ENCODE measurements around the gene C12orf43.

The C12orf43 gene

DNA sequence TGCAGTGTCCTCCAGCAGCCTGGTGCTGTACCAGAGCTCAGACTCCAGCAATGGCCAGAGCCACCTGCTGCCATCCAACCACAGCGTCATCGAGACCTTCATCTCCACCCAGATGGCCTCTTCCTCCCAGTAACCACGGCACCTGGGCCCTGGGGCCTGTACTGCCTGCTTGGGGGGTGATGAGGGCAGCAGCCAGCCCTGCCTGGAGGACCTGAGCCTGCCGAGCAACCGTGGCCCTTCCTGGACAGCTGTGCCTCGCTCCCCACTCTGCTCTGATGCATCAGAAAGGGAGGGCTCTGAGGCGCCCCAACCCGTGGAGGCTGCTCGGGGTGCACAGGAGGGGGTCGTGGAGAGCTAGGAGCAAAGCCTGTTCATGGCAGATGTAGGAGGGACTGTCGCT, 15.2 kb downstream of the C12orf43 start:
- Histone ChIP-seq H3K79me1 (ENCODE audit: low read depth, low read length) (no peaks in the 10 kb centered on the region), H2BK5ac (ENCODE audit: low read length) (no peak overlapping the region), H3K23ac (ENCODE audit: low read depth, low read length, poor library complexity) (peak overlapping the region; percentile 57), H4K91ac (ENCODE audit: low read depth, low read length, poor library complexity) (no peak overlapping the region), H2BK120ac (ENCODE audit: low read depth, low read length) (no peak overlapping the region), H3K4me2 (ENCODE audit: insufficient read depth, low read length, poor library complexity, severe bottlenecking) (no peak overlapping the region), H3K4me3 (ENCODE audit: low read length in 2 of 2) (no peak overlapping the region), H3K27ac (replicated peaks; ENCODE audit: low read length) (no peak overlapping the region), H2AFZ (ENCODE audit: low read length) (no peak overlapping the region), H3K14ac (ENCODE audit: low read length) (no peak overlapping the region), H3K18ac (ENCODE audit: low read length) (peak overlapping the region; percentile 53), H3K9ac (ENCODE audit: low read depth, low read length, poor library complexity) (peak overlapping the region; percentile 65), H2BK15ac (ENCODE audit: low read length) (no peak overlapping the region), H2AK5ac (ENCODE audit: low read depth, low read length) (no peak overlapping the region), H3K36me3 (replicated peaks in 1 of 2; ENCODE audit: control insufficient read depth in 2 of 2, insufficient read depth in 2 of 2, low read length in 2 of 2) (peaks cover 18 to 41% of the 10 kb centered on the region in 2 donors), H3K4me1 (ENCODE audit: control insufficient read depth in 2 of 2, insufficient read depth in 1 of 2, low read depth in 1 of 2, low read length in 2 of 2) (no peaks in the 10 kb centered on the region), H4K8ac (ENCODE audit: low read depth, low read length) (no peak overlapping the region), H3K9me3 (replicated peaks in 1 of 2; ENCODE audit: control insufficient read depth in 2 of 2, insufficient read depth in 1 of 2, low read depth in 1 of 2, low read length in 2 of 2) (peaks cover 0 to under 1% of the 10 kb centered on the region in 2 donors), H3K27me3 (ENCODE audit: control insufficient read depth in 3 of 3, insufficient read depth in 3 of 3, low read depth in 1 of 3, low read length in 3 of 3) (no peaks in the 10 kb centered on the region), H3K4ac (ENCODE audit: low read length) (no peak overlapping the region), H2BK12ac (ENCODE audit: low read length) (no peak overlapping the region)
- DNase-seq (ENCODE audit: low spot score), result no peak
- WGBS, 2 donors (ENCODE audit: extremely low coverage in 2 of 2, insufficient read length in 2 of 2, insufficient replicate concordance in 1 of 2), result no CpG with 5 or more reads among the region's 11 CpGs

DNA sequence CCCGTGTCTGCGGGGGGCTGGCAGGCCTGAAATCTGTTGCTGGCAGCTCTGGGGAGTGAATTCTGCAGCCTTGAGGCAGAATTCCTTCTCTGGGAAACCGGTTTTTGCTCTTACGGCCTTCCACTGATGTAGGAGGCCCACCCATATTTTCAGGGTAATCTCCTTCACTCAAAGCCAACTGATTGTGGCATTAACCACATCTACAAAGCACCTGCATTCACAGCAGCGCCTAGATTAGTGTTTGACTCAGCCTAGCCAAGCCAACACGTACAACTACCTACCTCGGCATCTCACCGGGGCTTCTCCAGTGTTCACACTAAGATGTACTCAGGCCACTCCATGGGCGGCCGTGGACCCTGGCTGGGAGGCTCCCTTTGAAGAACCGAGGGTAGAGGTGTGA, 15.8 kb downstream of the C12orf43 start:
- no peak overlapping the region for H3K4ac ChIP-seq (ENCODE audit: low read length)
- H3K9me3 ChIP-seq (replicated peaks in 1 of 2; ENCODE audit: control insufficient read depth in 2 of 2, insufficient read depth in 1 of 2, low read depth in 1 of 2, low read length in 2 of 2), result peaks cover 0 to 2% of the 10 kb centered on the region in 2 donors
- no peak overlapping the region for H3K9ac ChIP-seq (ENCODE audit: low read depth, low read length, poor library complexity)
- no peak overlapping the region for H3K4me2 ChIP-seq (ENCODE audit: insufficient read depth, low read length, poor library complexity, severe bottlenecking)
- no peak overlapping the region for H3K23ac ChIP-seq (ENCODE audit: low read depth, low read length, poor library complexity)
- no peaks in the 10 kb centered on the region for H3K27me3 ChIP-seq (ENCODE audit: control insufficient read depth in 3 of 3, insufficient read depth in 3 of 3, low read depth in 1 of 3, low read length in 3 of 3)
- no peak overlapping the region for H4K8ac ChIP-seq (ENCODE audit: low read depth, low read length)
- no peak overlapping the region for H3K4me3 ChIP-seq (ENCODE audit: low read length in 2 of 2)
- H2BK15ac ChIP-seq (ENCODE audit: low read length), result no peak overlapping the region
- no peak overlapping the region for H2AFZ ChIP-seq (ENCODE audit: low read length)
- WGBS, 2 donors (ENCODE audit: extremely low coverage in 2 of 2, insufficient read length in 2 of 2, insufficient replicate concordance in 1 of 2), result no CpG with 5 or more reads among the region's 11 CpGs
- no peak overlapping the region for H3K14ac ChIP-seq (ENCODE audit: low read length)
- H3K4me1 ChIP-seq (ENCODE audit: control insufficient read depth in 2 of 2, insufficient read depth in 1 of 2, low read depth in 1 of 2, low read length in 2 of 2), result no peaks in the 10 kb centered on the region
- no peak overlapping the region for H4K91ac ChIP-seq (ENCODE audit: low read depth, low read length, poor library complexity)
- no peaks in the 10 kb centered on the region for H3K79me1 ChIP-seq (ENCODE audit: low read depth, low read length)
- DNase-seq (ENCODE audit: low spot score), result no peak
- peaks cover 16 to 35% of the 10 kb centered on the region in 2 donors for H3K36me3 ChIP-seq (replicated peaks in 1 of 2; ENCODE audit: control insufficient read depth in 2 of 2, insufficient read depth in 2 of 2, low read length in 2 of 2)
- H3K27ac ChIP-seq (replicated peaks; ENCODE audit: low read length), result no peak overlapping the region
- no peak overlapping the region for H3K18ac ChIP-seq (ENCODE audit: low read length)
- no peak overlapping the region for H2BK5ac ChIP-seq (ENCODE audit: low read length)
- H2AK5ac ChIP-seq (ENCODE audit: low read depth, low read length), result no peak overlapping the region
- no peak overlapping the region for H2BK12ac ChIP-seq (ENCODE audit: low read length)
- H2BK120ac ChIP-seq (ENCODE audit: low read depth, low read length), result no peak overlapping the region

DNA sequence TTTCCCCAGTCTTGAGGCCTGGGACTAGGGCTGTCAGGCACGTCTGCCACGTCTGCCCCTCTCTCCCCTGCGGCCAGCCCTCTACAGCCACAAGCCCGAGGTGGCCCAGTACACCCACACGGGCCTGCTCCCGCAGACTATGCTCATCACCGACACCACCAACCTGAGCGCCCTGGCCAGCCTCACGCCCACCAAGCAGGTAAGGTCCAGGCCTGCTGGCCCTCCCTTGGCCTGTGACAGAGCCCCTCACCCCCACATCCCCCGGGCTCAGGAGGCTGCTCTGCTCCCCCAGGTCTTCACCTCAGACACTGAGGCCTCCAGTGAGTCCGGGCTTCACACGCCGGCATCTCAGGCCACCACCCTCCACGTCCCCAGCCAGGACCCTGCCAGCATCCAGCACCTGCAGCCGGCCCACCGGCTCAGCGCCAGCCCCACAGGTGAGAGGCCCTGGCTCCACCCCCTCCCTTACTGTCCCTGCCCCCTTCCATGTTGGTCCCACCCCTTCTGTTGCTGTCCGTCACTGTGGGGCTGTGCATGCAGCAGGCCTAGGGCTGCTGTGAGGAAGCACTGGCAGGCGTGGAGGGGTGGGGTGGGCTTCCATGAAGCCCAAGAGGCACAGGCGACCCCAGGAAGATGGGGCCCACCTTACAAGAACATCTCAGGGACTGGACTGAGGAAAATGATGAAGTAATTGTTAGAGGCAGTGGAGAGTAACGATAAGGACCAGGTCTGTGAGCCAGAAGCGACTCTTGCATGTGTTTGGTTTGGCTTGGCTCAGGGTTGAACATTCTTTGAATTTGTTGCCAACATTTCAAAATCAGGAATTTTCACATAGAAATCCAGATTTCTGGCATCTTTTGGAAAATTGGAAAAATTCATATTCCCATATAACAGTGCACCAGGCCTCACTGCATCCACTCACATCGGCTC, 16.8 kb downstream of the C12orf43 start:
- no peak overlapping the region for H2BK5ac ChIP-seq (ENCODE audit: low read length)
- no CpG with 5 or more reads among the region's 23 CpGs for WGBS, 2 donors (ENCODE audit: extremely low coverage in 2 of 2, insufficient read length in 2 of 2, insufficient replicate concordance in 1 of 2)
- no peak for DNase-seq (ENCODE audit: low spot score)

DNA sequence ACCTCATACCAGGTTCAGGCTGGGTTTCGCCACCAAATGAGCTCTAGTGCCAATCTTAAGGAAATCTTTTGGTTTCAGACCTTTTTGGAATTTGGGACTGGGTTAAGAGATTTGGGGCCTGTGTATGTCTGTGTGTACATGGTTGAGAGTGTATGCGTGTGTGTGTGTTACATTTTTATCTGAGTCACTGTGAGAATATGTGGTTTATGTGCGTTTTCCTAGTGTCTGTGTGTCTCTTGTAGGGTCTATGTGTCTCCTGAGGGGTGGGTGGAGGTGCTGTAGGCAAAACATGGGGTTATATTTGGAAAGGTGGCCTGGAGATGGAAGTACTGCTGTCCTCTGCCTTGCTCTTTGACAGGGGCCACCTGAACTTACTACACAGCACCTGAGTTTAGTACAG, 17.9 kb downstream of the C12orf43 start:
- peaks cover 0 to 1% (median 0%) of the 10 kb centered on the region in 3 experiments for H3K27me3 ChIP-seq (ENCODE audit: control insufficient read depth in 3 of 3, insufficient read depth in 3 of 3, low read depth in 1 of 3, low read length in 3 of 3)
- no peak overlapping the region for H2BK5ac ChIP-seq (ENCODE audit: low read length)
- no peak overlapping the region for H3K14ac ChIP-seq (ENCODE audit: low read length)
- peaks cover 2 to 16% of the 10 kb centered on the region in 2 donors for H3K36me3 ChIP-seq (replicated peaks in 1 of 2; ENCODE audit: control insufficient read depth in 2 of 2, insufficient read depth in 2 of 2, low read length in 2 of 2)
- WGBS, 2 donors (ENCODE audit: extremely low coverage in 2 of 2, insufficient read length in 2 of 2, insufficient replicate concordance in 1 of 2), result no CpG with 5 or more reads among the region's 3 CpGs
- no peak overlapping the region for H3K23ac ChIP-seq (ENCODE audit: low read depth, low read length, poor library complexity)
- no peak overlapping the region for H2AK5ac ChIP-seq (ENCODE audit: low read depth, low read length)
- H3K4ac ChIP-seq (ENCODE audit: low read length), result no peak overlapping the region
- no peak overlapping the region for H4K91ac ChIP-seq (ENCODE audit: low read depth, low read length, poor library complexity)
- H4K8ac ChIP-seq (ENCODE audit: low read depth, low read length), result no peak overlapping the region
- H2BK12ac ChIP-seq (ENCODE audit: low read length), result no peak overlapping the region
- H3K9ac ChIP-seq (ENCODE audit: low read depth, low read length, poor library complexity), result no peak overlapping the region
- no peaks in the 10 kb centered on the region for H3K79me1 ChIP-seq (ENCODE audit: low read depth, low read length)
- H3K9me3 ChIP-seq (replicated peaks in 1 of 2; ENCODE audit: control insufficient read depth in 2 of 2, insufficient read depth in 1 of 2, low read depth in 1 of 2, low read length in 2 of 2), result peaks cover 0 to 2% of the 10 kb centered on the region in 2 donors
- no peak overlapping the region for H2BK120ac ChIP-seq (ENCODE audit: low read depth, low read length)
- no peak overlapping the region for H3K4me2 ChIP-seq (ENCODE audit: insufficient read depth, low read length, poor library complexity, severe bottlenecking)
- no peaks in the 10 kb centered on the region for H3K4me1 ChIP-seq (ENCODE audit: control insufficient read depth in 2 of 2, insufficient read depth in 1 of 2, low read depth in 1 of 2, low read length in 2 of 2)
- no peak for DNase-seq (ENCODE audit: low spot score)
- H2AFZ ChIP-seq (ENCODE audit: low read length), result no peak overlapping the region
- no peak overlapping the region for H3K18ac ChIP-seq (ENCODE audit: low read length)
- H2BK15ac ChIP-seq (ENCODE audit: low read length), result no peak overlapping the region
- H3K4me3 ChIP-seq (ENCODE audit: low read length in 2 of 2), result no peak overlapping the region
- H3K27ac ChIP-seq (replicated peaks; ENCODE audit: low read length), result no peak overlapping the region

More for the DNA sequence above, 16.8 kb downstream of the C12orf43 start:
- no peaks in the 10 kb centered on the region for H3K79me1 ChIP-seq (ENCODE audit: low read depth, low read length)
- no peak overlapping the region for H2BK15ac ChIP-seq (ENCODE audit: low read length)
- H3K9ac ChIP-seq (ENCODE audit: low read depth, low read length, poor library complexity), result peak overlapping the region; percentile 30
- no peaks in the 10 kb centered on the region for H3K27me3 ChIP-seq (ENCODE audit: control insufficient read depth in 3 of 3, insufficient read depth in 3 of 3, low read depth in 1 of 3, low read length in 3 of 3)
- H3K9me3 ChIP-seq (replicated peaks in 1 of 2; ENCODE audit: control insufficient read depth in 2 of 2, insufficient read depth in 1 of 2, low read depth in 1 of 2, low read length in 2 of 2), result peaks cover 0 to 2% of the 10 kb centered on the region in 2 donors
- H4K8ac ChIP-seq (ENCODE audit: low read depth, low read length), result no peak overlapping the region
- peaks cover 11 to 26% of the 10 kb centered on the region in 2 donors for H3K36me3 ChIP-seq (replicated peaks in 1 of 2; ENCODE audit: control insufficient read depth in 2 of 2, insufficient read depth in 2 of 2, low read length in 2 of 2)
- H2BK12ac ChIP-seq (ENCODE audit: low read length), result no peak overlapping the region
- H3K4me2 ChIP-seq (ENCODE audit: insufficient read depth, low read length, poor library complexity, severe bottlenecking), result no peak overlapping the region
- no peak overlapping the region for H3K14ac ChIP-seq (ENCODE audit: low read length)
- peak overlapping the region; percentile 70 for H3K23ac ChIP-seq (ENCODE audit: low read depth, low read length, poor library complexity)
- H3K4ac ChIP-seq (ENCODE audit: low read length), result no peak overlapping the region
- no peaks in the 10 kb centered on the region for H3K4me1 ChIP-seq (ENCODE audit: control insufficient read depth in 2 of 2, insufficient read depth in 1 of 2, low read depth in 1 of 2, low read length in 2 of 2)
- no peak overlapping the region for H3K27ac ChIP-seq (replicated peaks; ENCODE audit: low read length)
- no peak overlapping the region for H2BK120ac ChIP-seq (ENCODE audit: low read depth, low read length)
- H3K18ac ChIP-seq (ENCODE audit: low read length), result peak overlapping the region; percentile 39
- no peak overlapping the region for H4K91ac ChIP-seq (ENCODE audit: low read depth, low read length, poor library complexity)
- no peak overlapping the region for H2AFZ ChIP-seq (ENCODE audit: low read length)
- peak overlapping the region; percentile 12 for H2AK5ac ChIP-seq (ENCODE audit: low read depth, low read length)
- no peak overlapping the region for H3K4me3 ChIP-seq (ENCODE audit: low read length in 2 of 2)
